Measurements from ENCODE around the gene THADA. TPM values are rescaled to one million over a fixed set of nuclear protein-coding genes. Genes with fewer than 3 reads are reported as not detected.

The THADA gene
- total RNA-seq, 1 experiment from 2014 or later = 27.5 TPM

DNA sequence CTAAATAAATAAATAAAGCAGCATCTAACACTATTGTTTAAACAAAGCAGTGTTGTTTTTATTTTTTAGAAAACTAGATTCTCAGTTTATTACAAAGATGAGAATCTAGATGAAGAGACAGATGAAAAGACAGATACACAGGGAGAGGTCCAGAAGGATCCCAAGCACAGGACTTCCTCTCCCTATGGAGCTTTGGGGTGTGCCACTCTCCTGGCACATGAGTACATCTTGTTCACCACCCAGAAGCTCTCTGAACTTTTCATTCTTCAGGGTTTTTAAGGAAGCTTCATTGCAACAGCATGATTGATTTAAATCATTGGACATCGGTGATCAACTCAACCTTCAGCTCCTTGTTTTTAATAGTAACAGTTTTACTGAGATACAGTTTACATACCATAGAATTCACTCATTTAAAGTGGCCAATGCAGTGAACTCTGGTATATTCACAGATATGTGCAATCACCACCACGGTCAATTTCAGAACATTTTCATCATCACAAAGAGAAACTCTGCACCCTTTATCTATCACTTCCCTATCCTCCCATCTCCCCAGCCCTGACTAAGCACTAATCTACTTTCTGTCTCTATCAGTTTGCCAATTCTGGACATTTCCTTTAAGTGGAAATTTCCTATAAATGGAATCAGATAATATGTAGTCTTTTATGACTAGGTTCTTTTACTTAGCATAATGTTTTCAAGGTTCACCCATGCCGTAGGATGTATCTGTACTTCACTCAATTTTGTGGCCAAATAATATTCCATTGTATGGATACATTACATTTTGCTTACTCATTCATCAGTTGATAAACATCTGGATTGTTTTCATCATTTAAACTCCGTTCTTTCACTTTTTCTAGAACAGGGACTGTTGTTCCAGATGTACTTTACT lies 307.2 kb downstream of the THADA start:
- TF ChIP-seq TEAD1 (CRISPR knock-in tag; IDR thresholded peaks at IDR 0.05) (no peak), ETV6 (CRISPR knock-in tag; IDR thresholded peaks at IDR 0.05) (no peak), NR1H2 (CRISPR knock-in tag; IDR thresholded peaks at IDR 0.05) (no peak), CBFB (CRISPR knock-in tag; IDR thresholded peaks at IDR 0.05; ENCODE audit: low read depth) (no peak), ZNF121 (CRISPR knock-in tag; IDR thresholded peaks at IDR 0.05) (no peak), ZBTB21 (CRISPR knock-in tag; IDR thresholded peaks at IDR 0.05; ENCODE audit: borderline replicate concordance) (no peak), ZNF219 (CRISPR knock-in tag; IDR thresholded peaks at IDR 0.05; ENCODE audit: borderline replicate concordance) (no peak), JUN (CRISPR knock-in tag; IDR thresholded peaks at IDR 0.05) (no peak), NFATC4 (CRISPR knock-in tag; IDR thresholded peaks at IDR 0.05) (no peak)
- TF ChIP-seq, protein P1, sequence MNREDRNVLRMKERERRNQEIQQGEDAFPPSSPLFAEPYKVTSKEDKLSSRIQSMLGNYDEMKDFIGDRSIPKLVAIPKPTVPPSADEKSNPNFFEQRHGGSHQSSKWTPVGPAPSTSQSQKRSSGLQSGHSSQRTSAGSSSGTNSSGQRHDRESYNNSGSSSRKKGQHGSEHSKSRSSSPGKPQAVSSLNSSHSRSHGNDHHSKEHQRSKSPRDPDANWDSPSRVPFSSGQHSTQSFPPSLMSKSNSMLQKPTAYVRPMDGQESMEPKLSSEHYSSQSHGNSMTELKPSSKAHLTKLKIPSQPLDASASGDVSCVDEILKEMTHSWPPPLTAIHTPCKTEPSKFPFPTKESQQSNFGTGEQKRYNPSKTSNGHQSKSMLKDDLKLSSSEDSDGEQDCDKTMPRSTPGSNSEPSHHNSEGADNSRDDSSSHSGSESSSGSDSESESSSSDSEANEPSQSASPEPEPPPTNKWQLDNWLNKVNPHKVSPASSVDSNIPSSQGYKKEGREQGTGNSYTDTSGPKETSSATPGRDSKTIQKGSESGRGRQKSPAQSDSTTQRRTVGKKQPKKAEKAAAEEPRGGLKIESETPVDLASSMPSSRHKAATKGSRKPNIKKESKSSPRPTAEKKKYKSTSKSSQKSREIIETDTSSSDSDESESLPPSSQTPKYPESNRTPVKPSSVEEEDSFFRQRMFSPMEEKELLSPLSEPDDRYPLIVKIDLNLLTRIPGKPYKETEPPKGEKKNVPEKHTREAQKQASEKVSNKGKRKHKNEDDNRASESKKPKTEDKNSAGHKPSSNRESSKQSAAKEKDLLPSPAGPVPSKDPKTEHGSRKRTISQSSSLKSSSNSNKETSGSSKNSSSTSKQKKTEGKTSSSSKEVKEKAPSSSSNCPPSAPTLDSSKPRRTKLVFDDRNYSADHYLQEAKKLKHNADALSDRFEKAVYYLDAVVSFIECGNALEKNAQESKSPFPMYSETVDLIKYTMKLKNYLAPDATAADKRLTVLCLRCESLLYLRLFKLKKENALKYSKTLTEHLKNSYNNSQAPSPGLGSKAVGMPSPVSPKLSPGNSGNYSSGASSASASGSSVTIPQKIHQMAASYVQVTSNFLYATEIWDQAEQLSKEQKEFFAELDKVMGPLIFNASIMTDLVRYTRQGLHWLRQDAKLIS (CRISPR knock-in tag; IDR thresholded peaks at IDR 0.05; ENCODE audit: borderline replicate concordance) = no peak
- TF ChIP-seq, protein P2, sequence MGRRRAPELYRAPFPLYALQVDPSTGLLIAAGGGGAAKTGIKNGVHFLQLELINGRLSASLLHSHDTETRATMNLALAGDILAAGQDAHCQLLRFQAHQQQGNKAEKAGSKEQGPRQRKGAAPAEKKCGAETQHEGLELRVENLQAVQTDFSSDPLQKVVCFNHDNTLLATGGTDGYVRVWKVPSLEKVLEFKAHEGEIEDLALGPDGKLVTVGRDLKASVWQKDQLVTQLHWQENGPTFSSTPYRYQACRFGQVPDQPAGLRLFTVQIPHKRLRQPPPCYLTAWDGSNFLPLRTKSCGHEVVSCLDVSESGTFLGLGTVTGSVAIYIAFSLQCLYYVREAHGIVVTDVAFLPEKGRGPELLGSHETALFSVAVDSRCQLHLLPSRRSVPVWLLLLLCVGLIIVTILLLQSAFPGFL (CRISPR knock-in tag; IDR thresholded peaks at IDR 0.05; ENCODE audit: borderline replicate concordance) = no peak
- TF ChIP-seq, protein P3, sequence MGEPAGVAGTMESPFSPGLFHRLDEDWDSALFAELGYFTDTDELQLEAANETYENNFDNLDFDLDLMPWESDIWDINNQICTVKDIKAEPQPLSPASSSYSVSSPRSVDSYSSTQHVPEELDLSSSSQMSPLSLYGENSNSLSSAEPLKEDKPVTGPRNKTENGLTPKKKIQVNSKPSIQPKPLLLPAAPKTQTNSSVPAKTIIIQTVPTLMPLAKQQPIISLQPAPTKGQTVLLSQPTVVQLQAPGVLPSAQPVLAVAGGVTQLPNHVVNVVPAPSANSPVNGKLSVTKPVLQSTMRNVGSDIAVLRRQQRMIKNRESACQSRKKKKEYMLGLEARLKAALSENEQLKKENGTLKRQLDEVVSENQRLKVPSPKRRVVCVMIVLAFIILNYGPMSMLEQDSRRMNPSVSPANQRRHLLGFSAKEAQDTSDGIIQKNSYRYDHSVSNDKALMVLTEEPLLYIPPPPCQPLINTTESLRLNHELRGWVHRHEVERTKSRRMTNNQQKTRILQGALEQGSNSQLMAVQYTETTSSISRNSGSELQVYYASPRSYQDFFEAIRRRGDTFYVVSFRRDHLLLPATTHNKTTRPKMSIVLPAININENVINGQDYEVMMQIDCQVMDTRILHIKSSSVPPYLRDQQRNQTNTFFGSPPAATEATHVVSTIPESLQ (CRISPR knock-in tag; IDR thresholded peaks at IDR 0.05) = no peak
- DNase-seq (ENCODE audit: low spot score) (no peak), ATAC-seq (no peak)
- Mint-ChIP-seq H3K27me3 (ENCODE audit: low read depth) (no peaks in the 10 kb centered on the region), H3K4me3 (no peak overlapping the region), H3K4me1 (no peaks in the 10 kb centered on the region), H3K36me3 (peaks cover 47% of the 10 kb centered on the region), H3K27ac (no peak overlapping the region), H3K9me3 (peaks cover 29% of the 10 kb centered on the region)
- CTCF ChIA-PET = no interaction called here
- POLR2A ChIA-PET = no interaction called here

DNA sequence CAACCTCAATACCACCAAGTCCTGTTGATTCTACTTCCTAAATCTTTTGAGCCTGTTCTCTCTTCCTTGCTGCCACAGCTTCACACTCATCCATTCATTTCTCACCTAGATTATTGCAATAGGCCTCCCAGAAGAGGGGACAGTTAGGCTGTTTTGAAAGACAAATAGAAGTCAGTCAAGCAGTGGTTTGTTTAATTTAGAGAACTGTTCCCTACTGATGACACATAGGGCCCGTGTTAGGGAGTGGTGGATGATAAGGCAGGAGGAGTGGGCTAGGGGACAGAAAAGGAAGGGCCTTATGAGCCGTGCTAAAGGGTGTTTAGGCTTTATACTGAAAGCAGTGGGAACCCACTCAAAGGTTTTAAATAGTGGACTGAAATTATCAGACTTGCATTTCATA lies 309.9 kb downstream of the THADA start:
- ATAC-seq = no peak
- Mint-ChIP-seq H3K27ac (no peak overlapping the region), H3K4me3 (no peak overlapping the region), H3K27me3 (ENCODE audit: low read depth) (no peaks in the 10 kb centered on the region), H3K36me3 (peaks cover 60% of the 10 kb centered on the region), H3K4me1 (no peaks in the 10 kb centered on the region), H3K9me3 (peaks cover 38% of the 10 kb centered on the region)
- ChIA-PET POLR2A (no interaction called here), CTCF (interaction anchor here (0.7 kb wide), 1 partner anchor 15 kb away, joined by 3 read pairs; no protein-coding TSS in a partner anchor)
- no peak for DNase-seq (ENCODE audit: low spot score)
- TF ChIP-seq JUN (CRISPR knock-in tag; IDR thresholded peaks at IDR 0.05) (no peak), NFYB (CRISPR knock-in tag; conservative IDR thresholded peaks at IDR 0.05; ENCODE audit: low read depth) (no peak), SMAD3 (CRISPR knock-in tag; IDR thresholded peaks at IDR 0.05; ENCODE audit: borderline replicate concordance) (no peak), HMGA2 (CRISPR knock-in tag; IDR thresholded peaks at IDR 0.05) (no peak), CREM (CRISPR knock-in tag; IDR thresholded peaks at IDR 0.05) (no peak), SP1 (CRISPR knock-in tag; conservative IDR thresholded peaks at IDR 0.05) (no peak), GABPB1 (CRISPR knock-in tag; IDR thresholded peaks at IDR 0.05) (no peak)
- TF ChIP-seq, protein P4, sequence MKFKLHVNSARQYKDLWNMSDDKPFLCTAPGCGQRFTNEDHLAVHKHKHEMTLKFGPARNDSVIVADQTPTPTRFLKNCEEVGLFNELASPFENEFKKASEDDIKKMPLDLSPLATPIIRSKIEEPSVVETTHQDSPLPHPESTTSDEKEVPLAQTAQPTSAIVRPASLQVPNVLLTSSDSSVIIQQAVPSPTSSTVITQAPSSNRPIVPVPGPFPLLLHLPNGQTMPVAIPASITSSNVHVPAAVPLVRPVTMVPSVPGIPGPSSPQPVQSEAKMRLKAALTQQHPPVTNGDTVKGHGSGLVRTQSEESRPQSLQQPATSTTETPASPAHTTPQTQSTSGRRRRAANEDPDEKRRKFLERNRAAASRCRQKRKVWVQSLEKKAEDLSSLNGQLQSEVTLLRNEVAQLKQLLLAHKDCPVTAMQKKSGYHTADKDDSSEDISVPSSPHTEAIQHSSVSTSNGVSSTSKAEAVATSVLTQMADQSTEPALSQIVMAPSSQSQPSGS (CRISPR knock-in tag; IDR thresholded peaks at IDR 0.05; ENCODE audit: borderline replicate concordance, low read depth) = no peak
- TF ChIP-seq, protein P5, sequence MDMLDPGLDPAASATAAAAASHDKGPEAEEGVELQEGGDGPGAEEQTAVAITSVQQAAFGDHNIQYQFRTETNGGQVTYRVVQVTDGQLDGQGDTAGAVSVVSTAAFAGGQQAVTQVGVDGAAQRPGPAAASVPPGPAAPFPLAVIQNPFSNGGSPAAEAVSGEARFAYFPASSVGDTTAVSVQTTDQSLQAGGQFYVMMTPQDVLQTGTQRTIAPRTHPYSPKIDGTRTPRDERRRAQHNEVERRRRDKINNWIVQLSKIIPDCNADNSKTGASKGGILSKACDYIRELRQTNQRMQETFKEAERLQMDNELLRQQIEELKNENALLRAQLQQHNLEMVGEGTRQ (CRISPR knock-in tag; IDR thresholded peaks at IDR 0.05) = no peak
- TF ChIP-seq, protein P6, sequence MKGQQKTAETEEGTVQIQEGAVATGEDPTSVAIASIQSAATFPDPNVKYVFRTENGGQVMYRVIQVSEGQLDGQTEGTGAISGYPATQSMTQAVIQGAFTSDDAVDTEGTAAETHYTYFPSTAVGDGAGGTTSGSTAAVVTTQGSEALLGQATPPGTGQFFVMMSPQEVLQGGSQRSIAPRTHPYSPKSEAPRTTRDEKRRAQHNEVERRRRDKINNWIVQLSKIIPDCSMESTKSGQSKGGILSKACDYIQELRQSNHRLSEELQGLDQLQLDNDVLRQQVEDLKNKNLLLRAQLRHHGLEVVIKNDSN (CRISPR knock-in tag; IDR thresholded peaks at IDR 0.05) = no peak
- TF ChIP-seq, protein P7, sequence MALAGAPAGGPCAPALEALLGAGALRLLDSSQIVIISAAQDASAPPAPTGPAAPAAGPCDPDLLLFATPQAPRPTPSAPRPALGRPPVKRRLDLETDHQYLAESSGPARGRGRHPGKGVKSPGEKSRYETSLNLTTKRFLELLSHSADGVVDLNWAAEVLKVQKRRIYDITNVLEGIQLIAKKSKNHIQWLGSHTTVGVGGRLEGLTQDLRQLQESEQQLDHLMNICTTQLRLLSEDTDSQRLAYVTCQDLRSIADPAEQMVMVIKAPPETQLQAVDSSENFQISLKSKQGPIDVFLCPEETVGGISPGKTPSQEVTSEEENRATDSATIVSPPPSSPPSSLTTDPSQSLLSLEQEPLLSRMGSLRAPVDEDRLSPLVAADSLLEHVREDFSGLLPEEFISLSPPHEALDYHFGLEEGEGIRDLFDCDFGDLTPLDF (CRISPR knock-in tag; IDR thresholded peaks at IDR 0.05) = no peak
